GM12874 (cell line): ENCODE data around the gene MRNIP.

Experiments
- CTCF ChIP-seq: IDR thresholded peaks from 2 replicates; pipeline ENCODE4 v1.5.1; 2011; ENCODE audit warnings: low read depth, mild to moderate bottlenecking, control low read depth, low read length, moderate library complexity; ENCODE audit not compliant: insufficient read depth

The MRNIP gene

GRCh38 chr5:179867476-179867875 lies 8.9 kb upstream of the MRNIP start:
- TF ChIP-seq CTCF = no peak

- TF ChIP-seq CTCF = no peak
Measured at GRCh38 chr5:179867079-179867465, 8.5 kb upstream of the MRNIP start.

- TF ChIP-seq CTCF = peak; percentile 40; the same call in 1 of the 2 replicates
Measured at GRCh38 chr5:179866241-179867078, 7.8 kb upstream of the MRNIP start.

- TF ChIP-seq CTCF = no peak
Measured at GRCh38 chr5:179865491-179866240, 7.0 kb upstream of the MRNIP start.

- TF ChIP-seq CTCF = no peak
Measured at GRCh38 chr5:179864686-179865085, 6.1 kb upstream of the MRNIP start.

GRCh38 chr5:179863449-179864085 lies 5.0 kb upstream of the MRNIP start:
- TF ChIP-seq CTCF = no peak

- TF ChIP-seq CTCF = no peak
Measured at GRCh38 chr5:179862891-179863290, 4.3 kb upstream of the MRNIP start.
